ENCODE measurements around the gene ERG. TPM values are rescaled to one million over a fixed set of nuclear protein-coding genes. Genes with fewer than 3 reads are reported as not detected.

Gene ERG
- polyA plus RNA-seq, 2 of the 4 experiments (the other 2 are of a cell fraction): not detected

GRCh38 chr21:38402291-38402690 lies 96.0 kb downstream of the ERG start:
- H3K27ac ChIP-seq: no peak overlapping the region
- CTCF ChIA-PET: interaction anchor here (0.8 kb wide), 1 partner anchor 169 kb away, joined by 3 read pairs; no protein-coding TSS in a partner anchor
- DNase-seq (ENCODE audit: low read depth in 1 of 2, low spot score in 1 of 2) (no peak), FAIRE-seq (no peak), ATAC-seq (no peak)
- H3K4me1 ChIP-seq: no peaks in the 10 kb centered on the region
- H3K9me3 ChIP-seq: no peaks in the 10 kb centered on the region
- H3K4me2 ChIP-seq: no peak overlapping the region
- 55% methylated on average over 9 of the region's 11 CpGs for WGBS (ENCODE audit: missing lambda C conversion rate)
- H3K4me3 ChIP-seq: no peak overlapping the region
- no peak for TF ChIP-seq MAZ (IDR thresholded peaks at IDR 0.05; ENCODE audit: borderline replicate concordance, low read depth, low read length)
- TF ChIP-seq SREBF2 (IDR thresholded peaks at IDR 0.05): no peak
- POLR2A ChIA-PET: no interaction called here

GRCh38 chr21:38401191-38401926 lies 96.9 kb downstream of the ERG start:
- Histone ChIP-seq H3K4me1 (no peaks in the 10 kb centered on the region), H3K27ac (no peak overlapping the region), H3K9me3 (no peaks in the 10 kb centered on the region), H3K4me2 (no peak overlapping the region), H3K4me3 (no peak overlapping the region)
- FAIRE-seq (no peak), ATAC-seq (no peak), DNase-seq (ENCODE audit: low read depth in 1 of 2, low spot score in 1 of 2) (no peak)
- TF ChIP-seq ZNF302 (CRISPR knock-in tag; IDR thresholded peaks at IDR 0.05): no peak
- no peak for TF ChIP-seq REST (IDR thresholded peaks at IDR 0.05)
- POLR2A ChIA-PET: no interaction called here
- 50% methylated on average over 12 of the region's 12 CpGs for WGBS (ENCODE audit: missing lambda C conversion rate)
- CTCF ChIA-PET: no interaction called here

- WGBS (ENCODE audit: missing lambda C conversion rate): 40% methylated on average over 13 of the region's 13 CpGs
- CTCF ChIA-PET: no interaction called here
- ATAC-seq: no peak
These were observed 97.9 kb downstream of the ERG start for GRCh38 chr21:38400195-38400919.

More at GRCh38 chr21:38400195-38400919, 97.9 kb downstream of the ERG start:
- POLR2A ChIA-PET: no interaction called here
- no peaks in the 10 kb centered on the region for H3K9me3 ChIP-seq
- no peak overlapping the region for H3K4me2 ChIP-seq
- no peak overlapping the region for H3K27ac ChIP-seq
- H3K4me1 ChIP-seq: no peaks in the 10 kb centered on the region
- H3K4me3 ChIP-seq: no peak overlapping the region
- DNase-seq (ENCODE audit: low read depth in 1 of 2, low spot score in 1 of 2): no peak
- no peak for FAIRE-seq
- TF ChIP-seq PBX3 (IDR thresholded peaks at IDR 0.05) (no peak), KDM1A (IDR thresholded peaks at IDR 0.05; ENCODE audit: low read depth) (no peak), ELK1 (IDR thresholded peaks at IDR 0.05; ENCODE audit: low read depth, low read length) (no peak), SMC3 (IDR thresholded peaks at IDR 0.05) (no peak), MAFK (IDR thresholded peaks at IDR 0.05; ENCODE audit: partially characterized antibody) (no peak), MYC (IDR thresholded peaks at IDR 0.05; ENCODE audit: borderline replicate concordance, low read length) (no peak), NPAS2 (CRISPR knock-in tag; IDR thresholded peaks at IDR 0.05; ENCODE audit: borderline replicate concordance) (no peak), PHF8 (IDR thresholded peaks at IDR 0.05; ENCODE audit: borderline replicate concordance, low read depth) (no peak), RAD21 (conservative IDR thresholded peaks at IDR 0.05 in 1 of 2, IDR thresholded peaks at IDR 0.05 in 1 of 2) (no peak), HOXB5 (CRISPR knock-in tag; IDR thresholded peaks at IDR 0.05) (no peak), KDM5A (IDR thresholded peaks at IDR 0.05) (no peak), NR3C1 (IDR thresholded peaks at IDR 0.05) (no peak), TFCP2L1 (CRISPR knock-in tag; IDR thresholded peaks at IDR 0.05) (no peak)

All from A549 (cell line).